ENCODE measurements around the gene CAPN8. TPM values are rescaled to one million over a fixed set of nuclear protein-coding genes. Genes with fewer than 3 reads are reported as not detected.

Gene CAPN8
- total and polyA plus RNA-seq, 10 donors: 0.08 to 0.73 TPM; not detected in 8

- Histone ChIP-seq H3K27ac (no peak overlapping the region), H3K27me3 (replicated peaks in 1 of 7) (peaks cover 0 to 10% (median 0%) of the 10 kb centered on the region in 7 donors), H3K9me3 (peaks cover 0 to under 1% (median 0%) of the 10 kb centered on the region in 8 donors), H3K36me3 (no peaks in the 10 kb centered on the region), H3K4me3 (no peak overlapping the region), H3K4me1 (no peaks in the 10 kb centered on the region)
- no peak for DNase-seq
- TF ChIP-seq POLR2AphosphoS5 (IDR thresholded peaks at IDR 0.05): no peak
- no peak for TF ChIP-seq POLR2A (IDR thresholded peaks at IDR 0.05)
- TF ChIP-seq, protein P1, sequence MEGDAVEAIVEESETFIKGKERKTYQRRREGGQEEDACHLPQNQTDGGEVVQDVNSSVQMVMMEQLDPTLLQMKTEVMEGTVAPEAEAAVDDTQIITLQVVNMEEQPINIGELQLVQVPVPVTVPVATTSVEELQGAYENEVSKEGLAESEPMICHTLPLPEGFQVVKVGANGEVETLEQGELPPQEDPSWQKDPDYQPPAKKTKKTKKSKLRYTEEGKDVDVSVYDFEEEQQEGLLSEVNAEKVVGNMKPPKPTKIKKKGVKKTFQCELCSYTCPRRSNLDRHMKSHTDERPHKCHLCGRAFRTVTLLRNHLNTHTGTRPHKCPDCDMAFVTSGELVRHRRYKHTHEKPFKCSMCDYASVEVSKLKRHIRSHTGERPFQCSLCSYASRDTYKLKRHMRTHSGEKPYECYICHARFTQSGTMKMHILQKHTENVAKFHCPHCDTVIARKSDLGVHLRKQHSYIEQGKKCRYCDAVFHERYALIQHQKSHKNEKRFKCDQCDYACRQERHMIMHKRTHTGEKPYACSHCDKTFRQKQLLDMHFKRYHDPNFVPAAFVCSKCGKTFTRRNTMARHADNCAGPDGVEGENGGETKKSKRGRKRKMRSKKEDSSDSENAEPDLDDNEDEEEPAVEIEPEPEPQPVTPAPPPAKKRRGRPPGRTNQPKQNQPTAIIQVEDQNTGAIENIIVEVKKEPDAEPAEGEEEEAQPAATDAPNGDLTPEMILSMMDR (IDR thresholded peaks at IDR 0.05 in 8 of 11, conservative IDR thresholded peaks at IDR 0.05 in 3 of 11): no peak
- intact Hi-C loops (cut with DNase I; ENCODE audit: low total_unique reads): no loop called here
- WGBS, 5 donors: 73 to 85% (median 77%) methylated on average over 4 of the region's 4 CpGs
These were observed 122.7 kb downstream of the CAPN8 start for GRCh38 chr1:223542831-223543230.

DNA sequence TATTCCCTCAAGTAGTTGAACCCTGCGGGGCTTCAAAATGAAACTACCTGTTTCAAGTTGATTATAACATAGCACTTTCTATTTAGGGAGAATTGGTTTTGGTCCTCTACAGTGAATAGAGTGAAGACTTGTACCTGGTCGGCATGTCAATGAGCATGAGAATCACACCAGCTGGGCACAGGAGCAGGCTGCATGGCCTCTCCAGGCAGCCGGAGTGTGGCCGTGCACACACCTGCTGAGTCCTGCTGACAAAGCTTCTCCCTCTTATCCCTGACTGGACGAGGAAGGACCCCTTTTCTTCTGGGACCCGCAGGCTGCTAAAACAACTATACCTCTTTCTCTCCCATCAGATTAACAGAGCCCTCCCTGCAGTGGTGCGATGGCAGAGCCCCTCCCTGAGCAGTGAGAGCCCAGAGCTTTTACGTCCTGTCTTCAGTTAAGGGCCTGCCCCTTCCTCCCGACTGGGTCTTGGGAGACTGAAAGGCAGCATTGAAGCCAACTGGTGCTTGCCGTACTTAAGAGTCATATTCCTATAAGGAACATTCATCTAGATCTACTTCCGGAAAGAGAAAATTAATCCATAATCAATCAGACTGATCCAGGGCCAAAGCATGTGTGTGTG is 124.9 kb downstream of the CAPN8 start:
- H3K4me1 ChIP-seq: no peaks in the 10 kb centered on the region
- 73 to 90% (median 81%) methylated on average over 11 of the region's 11 CpGs for WGBS, 5 donors
- TF ChIP-seq POLR2AphosphoS5 (IDR thresholded peaks at IDR 0.05) (no peak), POLR2A (IDR thresholded peaks at IDR 0.05) (no peak)
- TF ChIP-seq, protein P1 (IDR thresholded peaks at IDR 0.05 in 8 of 11, conservative IDR thresholded peaks at IDR 0.05 in 3 of 11): no peak
- intact Hi-C loops (cut with DNase I; ENCODE audit: low total_unique reads): no loop called here
- H3K27ac ChIP-seq: no peak overlapping the region
- H3K27me3 ChIP-seq (replicated peaks in 1 of 7): peaks cover 0 to 15% (median 0%) of the 10 kb centered on the region in 7 donors
- no peak for DNase-seq
- H3K9me3 ChIP-seq: no peaks in the 10 kb centered on the region
- no peak overlapping the region for H3K4me3 ChIP-seq
- no peaks in the 10 kb centered on the region for H3K36me3 ChIP-seq

DNA sequence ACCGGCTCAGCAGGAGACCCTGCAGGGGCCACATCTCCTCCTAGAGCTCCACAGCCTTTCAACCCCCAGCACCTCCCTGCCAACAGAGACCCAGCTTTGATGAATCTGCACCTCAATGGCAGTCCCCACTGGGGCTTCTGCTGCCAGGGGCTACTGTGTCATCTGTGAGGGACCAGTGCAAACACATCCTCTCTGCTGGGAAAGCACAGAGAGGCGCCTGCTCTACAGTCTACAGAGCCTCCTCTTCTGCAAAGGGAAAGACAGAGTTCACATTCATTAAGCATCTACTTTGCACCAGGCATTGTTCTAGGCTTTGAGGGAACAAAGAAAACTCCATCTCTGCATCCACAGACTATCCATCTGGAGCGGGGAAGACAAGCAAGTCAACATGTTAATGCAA is 125.8 kb downstream of the CAPN8 start:
- TF ChIP-seq POLR2AphosphoS5 (IDR thresholded peaks at IDR 0.05) (no peak), POLR2A (IDR thresholded peaks at IDR 0.05) (no peak)
- TF ChIP-seq, protein P1 (IDR thresholded peaks at IDR 0.05 in 8 of 11, conservative IDR thresholded peaks at IDR 0.05 in 3 of 11): no peak
- no peak for DNase-seq
- H3K36me3 ChIP-seq: no peaks in the 10 kb centered on the region
- no peaks in the 10 kb centered on the region for H3K4me1 ChIP-seq
- no peak overlapping the region for H3K27ac ChIP-seq
- 76 to 95% (median 88%) methylated on average over 3 of the region's 3 CpGs for WGBS, 5 donors
- H3K4me3 ChIP-seq: no peak overlapping the region
- no peaks in the 10 kb centered on the region for H3K9me3 ChIP-seq
- H3K27me3 ChIP-seq (replicated peaks in 1 of 7): peaks cover 0 to 15% (median 0%) of the 10 kb centered on the region in 7 donors
- intact Hi-C loops (cut with DNase I; ENCODE audit: low total_unique reads): no loop called here

GRCh38 chr1:223538981-223539380 is 126.5 kb downstream of the CAPN8 start:
- TF ChIP-seq POLR2AphosphoS5 (IDR thresholded peaks at IDR 0.05) (no peak), POLR2A (IDR thresholded peaks at IDR 0.05) (no peak)
- TF ChIP-seq, protein P1 (IDR thresholded peaks at IDR 0.05 in 8 of 11, conservative IDR thresholded peaks at IDR 0.05 in 3 of 11): no peak
- peaks cover 0 to 15% (median 0%) of the 10 kb centered on the region in 7 donors for H3K27me3 ChIP-seq (replicated peaks in 1 of 7)
- no peaks in the 10 kb centered on the region for H3K4me1 ChIP-seq
- no peak for DNase-seq
- no peak overlapping the region for H3K27ac ChIP-seq
- no peak overlapping the region for H3K4me3 ChIP-seq
- intact Hi-C loops (cut with DNase I; ENCODE audit: low total_unique reads): no loop called here
- H3K9me3 ChIP-seq: no peaks in the 10 kb centered on the region
- 63 to 93% (median 87%) methylated on average over 4 to 7 of the region's 7 CpGs for WGBS, 5 donors
- H3K36me3 ChIP-seq: no peaks in the 10 kb centered on the region

Data from spleen (tissue), 11 donors.